ENCODE data around the gene CROCC2.

Gene CROCC2

GRCh38 chr2:241003369-241003768, 97.2 kb downstream of the CROCC2 start:
- DNase-seq = no peak

DNA sequence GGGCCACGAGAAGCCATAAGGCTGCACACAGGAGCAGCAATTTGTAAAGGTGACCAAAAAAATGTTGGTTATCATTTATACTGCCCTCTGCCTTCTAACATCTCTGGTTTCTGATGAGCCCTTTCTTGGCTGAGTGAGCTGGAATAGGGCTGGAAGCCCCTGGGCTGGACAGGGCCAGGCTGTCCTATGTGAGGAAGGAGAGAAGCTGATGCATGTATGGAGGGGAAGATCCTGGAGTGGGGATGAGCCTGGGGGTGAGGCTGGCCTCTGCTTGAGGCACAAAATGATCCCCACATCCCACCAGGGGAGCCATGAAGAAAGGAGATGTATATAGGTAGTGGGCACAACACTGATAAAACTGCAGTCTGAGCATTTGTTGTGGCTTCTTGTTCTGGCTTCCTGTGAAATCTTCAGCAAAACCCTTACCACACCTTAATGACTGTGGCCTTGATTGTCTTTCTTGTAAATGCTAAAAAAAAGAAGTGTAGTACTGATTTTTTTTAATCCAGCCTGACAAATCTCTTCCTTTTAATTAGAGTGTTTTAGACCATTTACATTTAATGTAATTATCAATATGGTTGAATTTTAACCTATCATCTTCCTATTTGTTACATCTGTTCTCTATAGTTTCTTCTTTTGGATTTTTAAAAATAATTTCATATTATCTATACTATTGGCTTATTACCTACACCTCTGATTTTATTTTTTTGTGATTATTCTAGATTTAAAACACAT, 97.9 kb downstream of the CROCC2 start:
- DNase-seq = no peak

DNA sequence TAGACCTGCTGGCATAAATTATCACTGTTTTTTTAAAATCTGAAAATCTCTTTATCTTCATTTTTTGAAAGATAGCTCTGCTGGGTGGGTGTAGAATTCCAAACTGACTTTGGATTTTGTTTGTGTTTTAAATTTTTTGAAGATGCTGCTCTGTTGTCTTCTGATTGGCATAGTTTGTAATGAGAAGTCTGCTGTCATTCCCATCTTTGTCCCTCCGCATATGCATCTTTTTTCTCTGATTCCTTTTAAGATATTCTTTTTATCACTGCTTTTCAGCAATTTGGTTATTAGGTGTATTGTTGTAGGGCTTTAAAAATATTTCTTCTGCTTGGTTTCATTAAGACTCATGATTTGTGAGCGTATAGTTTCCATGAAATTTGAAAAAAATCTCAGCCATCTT, 99.4 kb downstream of the CROCC2 start:
- no peak for DNase-seq

- DNase-seq = no peak
Observed at GRCh38 chr2:241006412-241006811, 100.3 kb downstream of the CROCC2 start.

DNA sequence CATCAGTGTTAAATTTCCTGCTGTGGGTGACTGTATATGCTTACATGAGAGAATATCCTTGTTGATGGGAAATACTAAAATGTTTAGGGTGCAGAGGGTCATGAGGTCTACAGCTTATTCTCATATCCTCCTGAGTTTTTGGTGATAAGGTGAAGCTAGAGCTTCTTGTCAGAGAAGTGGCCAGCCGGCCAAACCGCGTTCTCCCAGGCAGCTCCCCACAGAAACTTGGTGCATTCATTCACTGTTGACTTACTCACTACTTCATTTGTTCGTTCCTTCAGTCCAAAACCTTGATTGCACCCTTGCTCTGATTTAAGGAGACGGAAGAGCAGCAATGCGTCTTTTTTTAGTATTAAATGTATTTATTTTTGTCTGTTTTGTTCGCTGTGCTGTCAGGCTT, 101.0 kb downstream of the CROCC2 start:
- no peak for DNase-seq

GRCh38 chr2:241007880-241008710, 102.0 kb downstream of the CROCC2 start:
- DNase-seq = no peak

GRCh38 chr2:241008711-241009121, 102.6 kb downstream of the CROCC2 start:
- DNase-seq = no peak

- DNase-seq = no peak
Observed at GRCh38 chr2:241009191-241009590, 103.1 kb downstream of the CROCC2 start.

GRCh38 chr2:241009601-241010530, 103.7 kb downstream of the CROCC2 start:
- DNase-seq = peak in 2 of 5 donors; percentile 23 to 36

- DNase-seq = no peak
Observed at GRCh38 chr2:241010531-241011295, 104.6 kb downstream of the CROCC2 start.

GRCh38 chr2:241011296-241011600, 105.1 kb downstream of the CROCC2 start:
- DNase-seq = no peak

GRCh38 chr2:241011751-241012510, 105.8 kb downstream of the CROCC2 start:
- DNase-seq = no peak

DNA sequence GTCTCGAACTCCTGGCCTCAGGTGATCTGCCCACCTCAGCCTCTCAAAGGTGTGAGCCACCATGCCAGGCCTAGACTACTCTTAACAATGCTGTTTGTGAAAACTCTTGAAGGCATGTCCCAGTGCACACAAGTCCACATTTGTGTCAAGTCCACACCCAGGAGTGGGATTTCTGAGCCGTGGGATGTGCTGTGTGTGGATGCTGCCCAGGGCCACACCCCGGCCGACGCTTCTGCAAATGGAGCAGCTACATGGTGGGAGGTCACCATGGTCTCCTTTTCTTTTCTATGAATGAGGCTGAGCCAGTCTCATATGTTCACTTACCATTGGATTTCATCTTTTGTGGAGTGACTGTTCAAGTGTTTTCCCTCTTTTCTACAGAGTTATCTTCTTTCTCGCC, 108.1 kb downstream of the CROCC2 start:
- no peak for DNase-seq

DNA sequence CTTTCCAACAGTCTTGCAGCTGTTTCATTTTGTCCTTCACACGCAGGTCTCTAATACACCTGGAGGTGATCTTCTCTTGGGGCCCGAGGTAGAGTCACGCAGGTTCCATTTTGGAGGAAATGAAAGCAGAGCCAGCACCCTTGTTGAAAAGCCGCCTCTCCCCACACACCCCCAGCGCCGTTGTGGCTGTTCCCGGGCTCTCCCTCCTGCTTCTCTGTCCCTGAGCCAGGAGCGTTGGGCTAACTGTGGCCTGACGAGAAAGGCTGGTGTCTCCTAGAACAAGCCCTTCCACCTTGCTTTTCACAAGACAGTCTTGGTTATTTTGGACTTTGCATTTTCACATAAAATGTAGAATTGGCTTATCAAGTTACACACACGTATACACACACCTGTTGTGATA, 108.6 kb downstream of the CROCC2 start:
- DNase-seq = no peak

DNA sequence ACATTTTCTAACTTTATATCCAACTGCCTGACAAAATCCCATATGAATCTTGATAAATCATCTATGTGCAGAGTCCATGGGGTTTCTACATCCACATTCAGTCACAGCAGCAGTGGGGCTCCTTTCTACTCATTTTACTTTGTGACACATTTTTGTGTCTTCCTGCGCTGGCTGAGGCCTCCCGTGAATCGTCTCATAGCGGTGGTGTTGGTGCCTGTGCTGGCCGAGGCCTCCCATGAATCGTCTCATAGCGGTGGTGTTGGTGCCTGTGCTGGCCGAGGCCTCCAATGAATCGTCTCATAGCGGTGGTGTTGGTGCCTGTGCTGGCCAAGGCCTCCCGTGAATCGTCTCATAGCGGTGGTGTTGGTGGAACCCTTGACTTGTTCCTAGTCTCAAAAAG, 109.3 kb downstream of the CROCC2 start:
- no peak for DNase-seq

- DNase-seq = no peak
Observed at GRCh38 chr2:241017228-241017940, 111.2 kb downstream of the CROCC2 start.

GRCh38 chr2:241018051-241018891, 112.1 kb downstream of the CROCC2 start:
- DNase-seq = no peak

GRCh38 chr2:241019441-241020139, 113.5 kb downstream of the CROCC2 start:
- no peak for DNase-seq

DNA sequence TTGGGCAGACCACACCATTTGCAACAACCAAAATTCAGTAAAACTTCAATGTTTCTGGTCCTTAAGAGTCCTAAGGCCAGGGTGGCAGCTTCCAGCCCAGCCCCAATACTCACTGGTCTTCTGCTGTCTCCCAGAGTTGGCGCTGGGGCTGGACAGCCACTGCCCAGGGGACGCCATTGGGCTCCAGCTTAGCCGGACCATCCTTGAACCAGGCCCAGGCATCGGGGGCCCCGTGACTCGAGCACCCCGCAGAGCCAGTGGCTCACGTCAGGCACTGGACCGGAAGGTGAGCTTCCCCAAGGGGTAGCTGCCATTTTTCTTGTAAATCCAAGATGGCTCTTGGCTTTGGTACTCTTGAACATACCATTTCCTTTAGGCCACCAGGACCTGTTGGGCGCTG, 114.1 kb downstream of the CROCC2 start:
- no peak for DNase-seq

All from T-helper 1 cell (primary cell).